Panc1 (cell line): ENCODE data around the gene MYLK. TPM values are rescaled to one million over a fixed set of nuclear protein-coding genes. Genes with fewer than 3 reads are reported as not detected.

Experiments used
- ATAC-seq: fragments of 200-7000 bp; cut with Tn5 transposase; 2 replicates; pipeline ENCODE4 v1.9.1; 2020; ENCODE audit warnings: mild to moderate bottlenecking, moderate library complexity
- BruUV-seq: library from RNA; stranded (reverse); fragments of 400-500 nt; replicated peaks from 2 replicates; lab custom pipeline; 2021; lab: Mats Ljungman, UMichigan
- CTCF ChIA-PET: fragments of 300-600 bp; sonication (Branson Sonifier 250); formaldehyde crosslinking; loops from one replicate; lab custom pipeline; 2022; ENCODE audit warnings: antibody characterized with exemption; lab: Charles Lee
- POLR2A ChIA-PET: fragments of 300-600 bp; sonication (Branson Sonifier 250); formaldehyde crosslinking; loops from one replicate; lab custom pipeline; 2022; ENCODE audit warnings: antibody characterized with exemption; lab: Charles Lee
- DNase-seq: peaks from one replicate; pipeline ENCODE4 v3.0.0-alpha.2; 2010; ENCODE audit warnings: low read depth, low spot score
- H3K27ac ChIP-seq: 2 replicates; pipeline ENCODE4 v1.5.1; 2011; ENCODE audit warnings: mild to moderate bottlenecking, low read length, inconsistent platforms
- H3K27me3 ChIP-seq: fragments of 200-500 bp; sonication (Bioruptor generic); 2 replicates; pipeline ENCODE4 v1.6.0; 2014; ENCODE audit warnings: low read length, inconsistent platforms; ENCODE audit not compliant: control insufficient read depth, insufficient read depth
- H3K36me3 ChIP-seq: fragments of 200-500 bp; sonication (Bioruptor generic); 2 replicates; pipeline ENCODE4 v1.5.1; 2014; ENCODE audit warnings: inconsistent platforms, mild to moderate bottlenecking, low read length, moderate library complexity; ENCODE audit not compliant: control insufficient read depth, insufficient read depth
- H3K4me1 ChIP-seq: 2 replicates; pipeline ENCODE4 v1.5.1; 2011; ENCODE audit warnings: inconsistent platforms, mild to moderate bottlenecking, low read length, moderate library complexity; ENCODE audit not compliant: control insufficient read depth, insufficient read depth
- H3K4me3 ChIP-seq, 2 experiments: 2 replicates each; pipeline ENCODE4 v1.5.1; 2011 to 2012; ENCODE audit warnings: low read depth in 2 of 2, low read length in 2 of 2, mild to moderate bottlenecking in 2 of 2, inconsistent platforms in 1 of 2, moderate library complexity in 1 of 2
- H3K9me3 ChIP-seq: fragments of 200-500 bp; sonication (Bioruptor generic); 2 replicates; pipeline ENCODE4 v1.5.1; 2014; ENCODE audit warnings: low read depth, mild to moderate bottlenecking, inconsistent platforms, low read length, moderate library complexity; ENCODE audit not compliant: control insufficient read depth, insufficient read depth
- POLR2AphosphoS5 ChIP-seq: IDR thresholded peaks from 2 replicates; pipeline ENCODE4 v1.6.1; 2012; ENCODE audit warnings: mild to moderate bottlenecking, low read depth, low read length, moderate library complexity
- SIN3A ChIP-seq: IDR thresholded peaks from 2 replicates; pipeline ENCODE4 v1.6.1; 2012; ENCODE audit warnings: low read depth, mild to moderate bottlenecking, low read length, moderate library complexity, borderline replicate concordance; ENCODE audit not compliant: insufficient read depth
- TCF7L2 ChIP-seq: IDR thresholded peaks from 2 replicates; pipeline ENCODE4 v1.6.1; 2011; ENCODE audit warnings: mild to moderate bottlenecking, low read depth, low read length, inconsistent platforms
- in situ Hi-C: cut with HindIII; loops from 2 replicates; pipeline ENCODE4 v1.10.0; 2016; ENCODE audit warnings: low sequenced_read_pairs, low pct_unique_long_range_greater_than_20kb
- intact Hi-C: fragments of 100-400 bp; cut with micrococcal nuclease; formaldehyde crosslinking; loops from one replicate; pipeline ENCODE4 v1.10.0; 2022; ENCODE audit not compliant: unreplicated experiment
- total RNA-seq: library from RNA; stranded (reverse); gene quantifications from one replicate; pipeline ENCODE4 v1.2.1, GENCODE V29; 2021; ENCODE audit not compliant: unreplicated experiment
- TF ChIP-seq, protein P1 (sequence below), 2 experiments: IDR thresholded peaks; 2 replicates each; pipeline ENCODE4 v1.6.1; 2011 to 2012; ENCODE audit warnings: low read depth in 2 of 2, control low read depth in 1 of 2, low read length in 1 of 2, mild to moderate bottlenecking in 1 of 2, moderate library complexity in 1 of 2; ENCODE audit not compliant: insufficient read depth in 1 of 2
- TF ChIP-seq, protein P2 (sequence below): fragments of 450-650 bp; IDR thresholded peaks from 2 replicates; pipeline ENCODE4 v1.5.1; 2017; ENCODE audit warnings: mild to moderate bottlenecking

Gene MYLK
- total RNA-seq, 1 experiment from 2014 or later = 29.7 TPM

DNA sequence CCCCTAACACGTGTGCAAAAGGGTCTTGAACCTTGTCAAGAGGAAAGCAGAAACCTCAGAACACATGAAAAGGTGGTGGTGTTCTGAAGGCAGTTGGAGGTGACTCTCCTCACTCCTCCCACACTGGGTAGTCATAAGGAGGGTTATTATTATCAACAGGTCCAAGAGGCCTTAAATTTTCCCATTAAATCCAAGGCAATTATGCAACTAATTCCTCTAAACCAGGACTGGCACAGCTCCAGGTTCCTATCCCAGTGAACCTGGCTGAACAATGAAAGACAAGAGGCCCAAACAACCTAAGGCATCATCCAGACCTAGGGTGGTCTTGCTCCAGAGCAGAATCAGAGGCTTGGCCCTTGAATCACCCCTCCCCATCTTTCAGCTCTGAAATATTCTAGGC, 15.0 kb downstream of the MYLK start:
- TF ChIP-seq SIN3A (no peak), TCF7L2 (no peak), POLR2AphosphoS5 (no peak)
- TF ChIP-seq, protein P1, sequence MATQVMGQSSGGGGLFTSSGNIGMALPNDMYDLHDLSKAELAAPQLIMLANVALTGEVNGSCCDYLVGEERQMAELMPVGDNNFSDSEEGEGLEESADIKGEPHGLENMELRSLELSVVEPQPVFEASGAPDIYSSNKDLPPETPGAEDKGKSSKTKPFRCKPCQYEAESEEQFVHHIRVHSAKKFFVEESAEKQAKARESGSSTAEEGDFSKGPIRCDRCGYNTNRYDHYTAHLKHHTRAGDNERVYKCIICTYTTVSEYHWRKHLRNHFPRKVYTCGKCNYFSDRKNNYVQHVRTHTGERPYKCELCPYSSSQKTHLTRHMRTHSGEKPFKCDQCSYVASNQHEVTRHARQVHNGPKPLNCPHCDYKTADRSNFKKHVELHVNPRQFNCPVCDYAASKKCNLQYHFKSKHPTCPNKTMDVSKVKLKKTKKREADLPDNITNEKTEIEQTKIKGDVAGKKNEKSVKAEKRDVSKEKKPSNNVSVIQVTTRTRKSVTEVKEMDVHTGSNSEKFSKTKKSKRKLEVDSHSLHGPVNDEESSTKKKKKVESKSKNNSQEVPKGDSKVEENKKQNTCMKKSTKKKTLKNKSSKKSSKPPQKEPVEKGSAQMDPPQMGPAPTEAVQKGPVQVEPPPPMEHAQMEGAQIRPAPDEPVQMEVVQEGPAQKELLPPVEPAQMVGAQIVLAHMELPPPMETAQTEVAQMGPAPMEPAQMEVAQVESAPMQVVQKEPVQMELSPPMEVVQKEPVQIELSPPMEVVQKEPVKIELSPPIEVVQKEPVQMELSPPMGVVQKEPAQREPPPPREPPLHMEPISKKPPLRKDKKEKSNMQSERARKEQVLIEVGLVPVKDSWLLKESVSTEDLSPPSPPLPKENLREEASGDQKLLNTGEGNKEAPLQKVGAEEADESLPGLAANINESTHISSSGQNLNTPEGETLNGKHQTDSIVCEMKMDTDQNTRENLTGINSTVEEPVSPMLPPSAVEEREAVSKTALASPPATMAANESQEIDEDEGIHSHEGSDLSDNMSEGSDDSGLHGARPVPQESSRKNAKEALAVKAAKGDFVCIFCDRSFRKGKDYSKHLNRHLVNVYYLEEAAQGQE (IDR thresholded peaks at IDR 0.05; ENCODE audit: insufficient read depth in 1 of 2, low read depth in 2 of 2, low read length in 1 of 2) = no peak
- TF ChIP-seq, protein P2, sequence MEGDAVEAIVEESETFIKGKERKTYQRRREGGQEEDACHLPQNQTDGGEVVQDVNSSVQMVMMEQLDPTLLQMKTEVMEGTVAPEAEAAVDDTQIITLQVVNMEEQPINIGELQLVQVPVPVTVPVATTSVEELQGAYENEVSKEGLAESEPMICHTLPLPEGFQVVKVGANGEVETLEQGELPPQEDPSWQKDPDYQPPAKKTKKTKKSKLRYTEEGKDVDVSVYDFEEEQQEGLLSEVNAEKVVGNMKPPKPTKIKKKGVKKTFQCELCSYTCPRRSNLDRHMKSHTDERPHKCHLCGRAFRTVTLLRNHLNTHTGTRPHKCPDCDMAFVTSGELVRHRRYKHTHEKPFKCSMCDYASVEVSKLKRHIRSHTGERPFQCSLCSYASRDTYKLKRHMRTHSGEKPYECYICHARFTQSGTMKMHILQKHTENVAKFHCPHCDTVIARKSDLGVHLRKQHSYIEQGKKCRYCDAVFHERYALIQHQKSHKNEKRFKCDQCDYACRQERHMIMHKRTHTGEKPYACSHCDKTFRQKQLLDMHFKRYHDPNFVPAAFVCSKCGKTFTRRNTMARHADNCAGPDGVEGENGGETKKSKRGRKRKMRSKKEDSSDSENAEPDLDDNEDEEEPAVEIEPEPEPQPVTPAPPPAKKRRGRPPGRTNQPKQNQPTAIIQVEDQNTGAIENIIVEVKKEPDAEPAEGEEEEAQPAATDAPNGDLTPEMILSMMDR = no peak
- H3K4me1 ChIP-seq = no peaks in the 10 kb centered on the region
- H3K27me3 ChIP-seq = no peaks in the 10 kb centered on the region
- in situ Hi-C loops (no loop called here), intact Hi-C loops (no loop called here)
- no peak for DNase-seq
- CTCF ChIA-PET = no interaction called here
- ATAC-seq = no peak
- POLR2A ChIA-PET = no interaction called here
- no peak overlapping the region for H3K27ac ChIP-seq
- no peaks in the 10 kb centered on the region for H3K9me3 ChIP-seq
- no peaks in the 10 kb centered on the region for H3K36me3 ChIP-seq
- H3K4me3 ChIP-seq = no peak overlapping the region
- no TSS peak for BruUV-seq

DNA sequence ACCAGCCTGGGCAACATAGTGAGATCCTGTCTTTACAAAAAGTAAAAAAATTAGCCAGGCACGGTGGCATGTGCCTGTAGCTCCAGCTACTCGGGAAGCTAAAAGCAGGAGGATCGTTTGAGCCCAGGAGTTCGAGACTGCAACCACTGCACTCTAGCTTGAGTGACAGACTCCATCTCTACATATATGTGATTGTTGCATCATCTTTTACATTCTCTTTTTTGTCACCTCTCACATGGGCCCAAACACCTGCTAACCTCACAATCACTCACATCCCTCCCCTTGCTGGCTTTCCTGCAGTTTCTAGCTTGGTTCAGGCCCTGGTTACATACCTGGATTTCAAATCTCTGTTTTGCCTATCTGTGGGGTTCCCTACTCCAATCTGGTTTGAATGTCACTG, 19.4 kb downstream of the MYLK start:
- Histone ChIP-seq H3K27me3 (no peaks in the 10 kb centered on the region), H3K4me3 (no peak overlapping the region), H3K4me1 (no peaks in the 10 kb centered on the region), H3K36me3 (no peaks in the 10 kb centered on the region), H3K27ac (no peak overlapping the region), H3K9me3 (no peaks in the 10 kb centered on the region)
- DNase-seq (no peak), ATAC-seq (no peak)
- POLR2A ChIA-PET = no interaction called here
- BruUV-seq = no TSS peak
- CTCF ChIA-PET = no interaction called here
- intact Hi-C loops (no loop called here), in situ Hi-C loops (no loop called here)
- no peak for TF ChIP-seq TCF7L2
- TF ChIP-seq POLR2AphosphoS5 = no peak
- TF ChIP-seq, protein P2 = no peak
- TF ChIP-seq SIN3A = no peak
- TF ChIP-seq, protein P1 (IDR thresholded peaks at IDR 0.05; ENCODE audit: insufficient read depth in 1 of 2, low read depth in 2 of 2, low read length in 1 of 2) = no peak
